DOHH2 (cell line): ENCODE data around the gene EGFLAM.

ENCODE experiments used
- EZH2phosphoT487 ChIP-seq: fragments of 200-600 bp; sonication (generic); IDR thresholded peaks from 2 replicates; pipeline ENCODE4 v1.6.1; 2017; ENCODE audit warnings: borderline replicate concordance, mild to moderate bottlenecking, antibody characterized with exemption, low read length, moderate library complexity, mixed read lengths
- TF ChIP-seq, protein P1 (sequence below): fragments of 200-600 bp; sonication (generic); IDR thresholded peaks from one replicate; pipeline ENCODE4 v1.5.1; 2014; ENCODE audit warnings: antibody characterized with exemption, mild to moderate bottlenecking, low read depth, low read length; ENCODE audit not compliant: poor library complexity, severe bottlenecking

DNA sequence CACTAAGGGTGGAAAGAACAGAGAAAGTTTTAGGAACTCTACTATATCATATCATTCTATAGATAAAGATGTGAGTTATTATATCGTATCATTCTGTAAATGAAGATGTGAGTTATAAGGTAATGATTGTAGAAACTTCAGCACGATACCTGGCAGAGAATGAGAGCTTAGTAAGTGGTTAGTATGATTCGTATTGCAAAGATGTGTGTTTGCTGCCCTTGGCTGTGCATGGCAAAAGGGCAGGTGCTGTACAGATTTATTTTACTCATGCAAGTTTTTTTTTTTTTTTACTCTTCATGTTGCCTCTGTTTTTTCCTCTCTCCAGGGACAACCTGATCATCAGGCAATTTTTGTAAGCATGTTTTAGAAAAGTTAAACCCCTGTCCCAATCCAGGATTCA lies 83.3 kb downstream of the EGFLAM start:
- TF ChIP-seq, protein P1, sequence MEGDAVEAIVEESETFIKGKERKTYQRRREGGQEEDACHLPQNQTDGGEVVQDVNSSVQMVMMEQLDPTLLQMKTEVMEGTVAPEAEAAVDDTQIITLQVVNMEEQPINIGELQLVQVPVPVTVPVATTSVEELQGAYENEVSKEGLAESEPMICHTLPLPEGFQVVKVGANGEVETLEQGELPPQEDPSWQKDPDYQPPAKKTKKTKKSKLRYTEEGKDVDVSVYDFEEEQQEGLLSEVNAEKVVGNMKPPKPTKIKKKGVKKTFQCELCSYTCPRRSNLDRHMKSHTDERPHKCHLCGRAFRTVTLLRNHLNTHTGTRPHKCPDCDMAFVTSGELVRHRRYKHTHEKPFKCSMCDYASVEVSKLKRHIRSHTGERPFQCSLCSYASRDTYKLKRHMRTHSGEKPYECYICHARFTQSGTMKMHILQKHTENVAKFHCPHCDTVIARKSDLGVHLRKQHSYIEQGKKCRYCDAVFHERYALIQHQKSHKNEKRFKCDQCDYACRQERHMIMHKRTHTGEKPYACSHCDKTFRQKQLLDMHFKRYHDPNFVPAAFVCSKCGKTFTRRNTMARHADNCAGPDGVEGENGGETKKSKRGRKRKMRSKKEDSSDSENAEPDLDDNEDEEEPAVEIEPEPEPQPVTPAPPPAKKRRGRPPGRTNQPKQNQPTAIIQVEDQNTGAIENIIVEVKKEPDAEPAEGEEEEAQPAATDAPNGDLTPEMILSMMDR: no peak
- no peak for TF ChIP-seq EZH2phosphoT487
